Measurements from ENCODE around the gene AKAP8. TPM values are rescaled to one million over a fixed set of nuclear protein-coding genes. Genes with fewer than 3 reads are reported as not detected.

The AKAP8 gene
- total RNA-seq, 4 donors from 2014 or later: 21.6 to 75.2 (median 47.5) TPM

- Histone ChIP-seq H3K27me3 (no peaks in the 10 kb centered on the region), H3K4me1 (peaks cover 17 to 62% (median 47%) of the 10 kb centered on the region in 4 donors), H3K36me3 (no peaks in the 10 kb centered on the region), H3K4me3 (peak overlapping the region; percentile 82 to 98 (median 91)), H3K27ac (peak overlapping the region; percentile 89 to 94 (median 94)), H3K9me3 (no peaks in the 10 kb centered on the region)
- WGBS, 2 donors (ENCODE audit: low coverage in 1 of 2): 5 to 6% methylated on average over 11 to 17 of the region's 17 CpGs
- intact Hi-C loops (cut with DNase I; ENCODE audit: low total_unique reads) (loop anchor here (5.0 kb wide), 1 partner anchor 69 kb away; no protein-coding TSS in a partner anchor), in situ Hi-C loops (cut with MboI; ENCODE audit: low pct_ligation_motif_present in 1 of 4, low pct_unique_long_range_greater_than_20kb in 1 of 4, low sequenced_read_pairs in 3 of 4) (no loop called here)
- DNase-seq: peak; percentile 21
- TF ChIP-seq POLR2AphosphoS5 (IDR thresholded peaks at IDR 0.05) (peak in 1 of 3 donors; percentile 5), POLR2A (IDR thresholded peaks at IDR 0.05) (no peak)
Measured at GRCh38 chr19:15330801-15331418, 48.7 kb downstream of the AKAP8 start.

DNA sequence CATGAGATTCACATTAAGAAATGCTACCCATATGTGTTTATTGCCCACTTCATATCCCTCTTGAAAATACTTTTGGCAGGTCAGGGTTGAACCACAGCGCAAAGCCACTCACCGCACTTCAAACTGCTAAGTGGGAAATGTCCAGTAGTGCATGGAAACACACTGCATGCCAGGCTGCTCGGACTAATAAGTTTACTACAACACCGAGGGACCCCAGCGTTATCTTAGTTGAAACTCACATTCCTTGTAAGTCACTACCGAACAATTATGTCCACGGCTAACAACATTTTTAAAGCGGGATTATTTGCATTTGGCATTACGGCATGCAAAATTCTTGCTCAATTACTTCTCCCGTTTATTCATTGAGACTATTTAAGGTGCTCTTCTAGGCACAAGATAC is 51.3 kb downstream of the AKAP8 start:
- DNase-seq: no peak
- Histone ChIP-seq H3K4me1 (peaks cover 40 to 83% (median 69%) of the 10 kb centered on the region in 4 donors), H3K4me3 (no peak overlapping the region), H3K27me3 (no peaks in the 10 kb centered on the region), H3K27ac (no peak overlapping the region), H3K9me3 (no peaks in the 10 kb centered on the region), H3K36me3 (no peaks in the 10 kb centered on the region)
- TF ChIP-seq CTCF (IDR thresholded peaks at IDR 0.05) (no peak), EP300 (IDR thresholded peaks at IDR 0.05; ENCODE audit: low read depth) (no peak), POLR2A (IDR thresholded peaks at IDR 0.05) (no peak), POLR2AphosphoS5 (IDR thresholded peaks at IDR 0.05) (no peak)
- in situ Hi-C loops (cut with MboI; ENCODE audit: low pct_ligation_motif_present in 1 of 4, low pct_unique_long_range_greater_than_20kb in 1 of 4, low sequenced_read_pairs in 3 of 4) (no loop called here), intact Hi-C loops (cut with DNase I; ENCODE audit: low total_unique reads) (no loop called here)
- WGBS, 2 donors (ENCODE audit: low coverage in 1 of 2): 63 to 76% methylated on average over 3 to 10 of the region's 10 CpGs

- no peak overlapping the region for H3K4me3 ChIP-seq
- H3K27ac ChIP-seq: peak overlapping the region in 3 of 4 donors; percentile 17 to 65 (median 45)
- intact Hi-C loops (cut with DNase I; ENCODE audit: low total_unique reads) (no loop called here), in situ Hi-C loops (cut with MboI; ENCODE audit: low pct_ligation_motif_present in 1 of 4, low pct_unique_long_range_greater_than_20kb in 1 of 4, low sequenced_read_pairs in 3 of 4) (no loop called here)
- no peaks in the 10 kb centered on the region for H3K9me3 ChIP-seq
- TF ChIP-seq CTCF (IDR thresholded peaks at IDR 0.05): peak in 1 of 5 experiments; percentile 2
- TF ChIP-seq EP300 (IDR thresholded peaks at IDR 0.05; ENCODE audit: low read depth): no peak
- no peak for DNase-seq
- H3K27me3 ChIP-seq: no peaks in the 10 kb centered on the region
- no peaks in the 10 kb centered on the region for H3K36me3 ChIP-seq
- H3K4me1 ChIP-seq: peaks cover 58 to 94% (median 69%) of the 10 kb centered on the region in 4 donors
- 32 to 45% methylated on average over 3 to 6 of the region's 6 CpGs for WGBS, 2 donors (ENCODE audit: low coverage in 1 of 2)
Measured at GRCh38 chr19:15324791-15325519, 54.6 kb downstream of the AKAP8 start.

GRCh38 chr19:15323496-15324235 is 55.9 kb downstream of the AKAP8 start:
- Histone ChIP-seq H3K27me3 (no peaks in the 10 kb centered on the region), H3K27ac (peak overlapping the region; percentile 26 to 65 (median 44)), H3K36me3 (no peaks in the 10 kb centered on the region), H3K9me3 (no peaks in the 10 kb centered on the region), H3K4me3 (no peak overlapping the region), H3K4me1 (peaks cover 53 to 94% (median 72%) of the 10 kb centered on the region in 4 donors)
- TF ChIP-seq POLR2A (IDR thresholded peaks at IDR 0.05): no peak
- TF ChIP-seq POLR2AphosphoS5 (IDR thresholded peaks at IDR 0.05): no peak
- no peak for TF ChIP-seq CTCF (IDR thresholded peaks at IDR 0.05)
- peak; percentile 59 for DNase-seq
- in situ Hi-C loops (cut with MboI; ENCODE audit: low pct_ligation_motif_present in 1 of 4, low pct_unique_long_range_greater_than_20kb in 1 of 4, low sequenced_read_pairs in 3 of 4): no loop called here
- WGBS, 2 donors (ENCODE audit: low coverage in 1 of 2): 23 to 67% methylated on average over 1 to 5 of the region's 5 CpGs
- intact Hi-C loops (cut with DNase I; ENCODE audit: low total_unique reads): no loop called here
